ENCODE data around the gene LRAT.

Gene LRAT

DNA sequence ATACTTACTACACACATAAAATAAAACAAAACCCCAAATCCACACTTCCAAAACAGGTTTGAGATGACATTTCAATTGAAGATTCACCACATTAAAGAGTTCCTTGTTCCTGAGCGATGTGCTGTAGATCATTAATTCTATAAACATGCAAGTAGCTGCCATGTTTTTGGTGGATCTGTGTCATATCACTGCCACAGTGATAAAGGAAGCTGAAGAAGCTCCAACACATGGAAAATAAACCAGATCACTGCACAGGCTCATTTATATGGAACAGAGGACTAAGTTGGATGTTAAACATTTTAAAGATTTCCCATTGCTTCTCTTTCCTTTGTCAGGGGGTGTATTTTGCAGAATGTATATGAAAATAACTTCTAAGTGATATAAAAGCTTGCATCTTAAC, 34.5 kb downstream of the LRAT start:
- no peak for DNase-seq

DNA sequence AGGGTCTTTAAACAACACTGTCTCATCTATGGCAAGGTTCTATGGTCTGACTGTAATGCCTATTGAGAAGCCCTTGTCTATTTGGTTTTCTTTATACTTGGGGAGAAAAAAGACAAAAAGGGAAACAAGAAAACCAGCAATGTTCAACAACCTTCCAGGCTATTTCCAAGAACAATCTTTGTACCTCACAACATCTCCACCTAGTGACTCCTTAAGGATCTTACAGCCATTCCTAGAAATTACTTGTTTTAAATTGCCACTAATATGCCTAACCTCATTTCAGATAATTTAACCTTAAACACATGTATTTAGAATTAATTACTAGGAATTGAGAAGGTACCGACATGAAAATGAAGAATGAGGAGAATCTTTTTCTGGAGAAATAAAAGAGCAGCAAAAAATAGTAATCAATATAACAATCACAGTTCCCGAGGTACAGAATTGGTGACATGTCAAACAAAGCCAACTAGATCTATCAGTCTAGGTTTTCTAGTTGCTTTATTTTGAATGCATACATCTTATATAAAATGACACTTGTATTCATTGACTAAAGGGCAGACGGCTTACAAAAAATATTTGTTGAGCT, 35.7 kb downstream of the LRAT start:
- DNase-seq = peak in 1 of 3 experiments; percentile 63

- DNase-seq = no peak
These were observed 37.6 kb downstream of the LRAT start, which contains the start of gene RBM46 for GRCh38 chr4:154781126-154781982. RBM46 (plus strand) TSS chr4:154781272; CDS start chr4:154796753, 15,481 bp downstream.

GRCh38 chr4:154781983-154782293, 38.1 kb downstream of the LRAT start:
- DNase-seq = no peak

Measured in NCI-H1417 (cell line).